Left lung (tissue), 10 donors: ENCODE results near the gene HIF3A. TPM values are rescaled to one million over a fixed set of nuclear protein-coding genes. Genes with fewer than 3 reads are reported as not detected.

Experiments used
- ATAC-seq: fragments of 200-7000 bp; cut with Tn5 transposase; one replicate; pipeline ENCODE4 v1.9.1; 2020; ENCODE audit warnings: moderate library complexity
- DNase-seq, 4 donors: peaks; one replicate each; pipeline ENCODE4 v3.0.0-alpha.2; 2013 to 2020
- H3K27ac ChIP-seq, 2 donors: fragments of 200-600 bp; sonication (generic) in 1 of 2; one replicate each; pipeline versions ENCODE4 v1.5.0 to v1.8.0; 2020 to 2021
- H3K27me3 ChIP-seq, 2 donors: fragments of 200-600 bp; sonication (generic) in 1 of 2; one replicate each; pipeline versions ENCODE4 v1.5.0 to v1.8.0; 2020 to 2021
- H3K36me3 ChIP-seq, 2 donors: fragments of 200-600 bp; sonication (generic) in 1 of 2; one replicate each; pipeline versions ENCODE4 v1.5.0 to v1.8.0; 2020 to 2021
- H3K4me1 ChIP-seq, 2 donors: fragments of 200-600 bp; one replicate each; pipeline ENCODE4 v1.8.0; 2021
- H3K4me3 ChIP-seq, 2 donors: fragments of 200-600 bp; sonication (generic) in 1 of 2; one replicate each; pipeline versions ENCODE4 v1.5.0 to v1.8.0; 2020 to 2021; ENCODE audit warnings: mild to moderate bottlenecking in 1 of 2
- H3K9me3 ChIP-seq, 2 donors: fragments of 200-600 bp; sonication (generic) in 1 of 2; one replicate each; pipeline versions ENCODE4 v1.5.0 to v1.8.0; 2020 to 2021
- CTCF ChIP-seq, 2 donors: fragments of 200-600 bp; sonication (generic) in 1 of 2; IDR thresholded peaks; one replicate each; pipeline versions ENCODE4 v1.5.0 to v1.8.0; 2021; ENCODE audit warnings: antibody characterized with exemption in 2 of 2
- intact Hi-C, 2 donors: fragments of 100-400 bp; cut with DNase I; formaldehyde crosslinking; loops; one replicate each; pipeline versions ENCODE4 v1.11.2 to v1.14.2; 2022
- polyA plus RNA-seq, 6 donors: library from polyadenylated mRNA; unstranded; fragments of 120-200 nt; gene quantifications; one replicate each; pipeline ENCODE4 v1.2.1, GENCODE V29; 2013; ENCODE audit not compliant: insufficient read length in 6 of 6
- total RNA-seq, 2 donors: library from RNA; stranded (reverse); fragmentation: NEBNext Ultra II Directional; extraction: Animal tissue kit (Norgen Biotek cat#: 25700); gene quantifications; one replicate each; pipeline ENCODE4 v1.2.1, GENCODE V29; 2021
- donor health status: DM: no; HTN: yes; CAD: no.
- donor health status: DM: no; HTN: no; CAD: no.

Gene HIF3A
- total and polyA plus RNA-seq, 8 donors: 15.9 to 218 (median 173) TPM

GRCh38 chr19:46298479-46299003, 1.7 kb downstream of the HIF3A start:
- ATAC-seq (no peak), DNase-seq (no peak)
- H3K27me3 ChIP-seq: peaks cover 0 to 34% of the 10 kb centered on the region in 2 donors
- H3K9me3 ChIP-seq: no peaks in the 10 kb centered on the region
- TF ChIP-seq CTCF (IDR thresholded peaks at IDR 0.05): no peak
- intact Hi-C loops: no loop called here
- H3K4me1 ChIP-seq: peaks cover 32 to 65% of the 10 kb centered on the region in 2 donors
- H3K27ac ChIP-seq: peak overlapping the region; percentile 83 to 87
- peak overlapping the region; percentile 19 to 47 for H3K4me3 ChIP-seq
- peaks cover 0 to 3% of the 10 kb centered on the region in 2 donors for H3K36me3 ChIP-seq

GRCh38 chr19:46299004-46299509, 2.2 kb downstream of the HIF3A start:
- ATAC-seq (peak; percentile 79), DNase-seq (peak; percentile 92 to 98 (median 95))
- peaks cover 0 to 34% of the 10 kb centered on the region in 2 donors for H3K27me3 ChIP-seq
- peak overlapping the region; percentile 19 to 47 for H3K4me3 ChIP-seq
- intact Hi-C loops: no loop called here
- no peaks in the 10 kb centered on the region for H3K9me3 ChIP-seq
- peak overlapping the region; percentile 83 to 87 for H3K27ac ChIP-seq
- H3K4me1 ChIP-seq: peaks cover 32 to 68% of the 10 kb centered on the region in 2 donors
- peaks cover 0 to 8% of the 10 kb centered on the region in 2 donors for H3K36me3 ChIP-seq
- no peak for TF ChIP-seq CTCF (IDR thresholded peaks at IDR 0.05)

GRCh38 chr19:46299695-46300094, 2.9 kb downstream of the HIF3A start:
- H3K27ac ChIP-seq: peak overlapping the region; percentile 83 to 87
- peak overlapping the region in 1 of 2 donors; percentile 47 for H3K4me3 ChIP-seq
- H3K9me3 ChIP-seq: no peaks in the 10 kb centered on the region
- DNase-seq (no peak), ATAC-seq (no peak)
- peaks cover 32 to 68% of the 10 kb centered on the region in 2 donors for H3K4me1 ChIP-seq
- intact Hi-C loops: no loop called here
- peaks cover 0 to 9% of the 10 kb centered on the region in 2 donors for H3K36me3 ChIP-seq
- H3K27me3 ChIP-seq: peaks cover 0 to 34% of the 10 kb centered on the region in 2 donors
- no peak for TF ChIP-seq CTCF (IDR thresholded peaks at IDR 0.05)

GRCh38 chr19:46303322-46303690, 6.5 kb downstream of the HIF3A start:
- no peak for ATAC-seq
- DNase-seq: peak in 1 of 4 donors; percentile 51
- Histone ChIP-seq H3K36me3 (peaks cover 0 to 32% of the 10 kb centered on the region in 2 donors), H3K4me1 (peaks cover 27 to 50% of the 10 kb centered on the region in 2 donors), H3K4me3 (peak overlapping the region in 1 of 2 donors; percentile 16), H3K27me3 (peaks cover 0 to 13% of the 10 kb centered on the region in 2 donors), H3K27ac (peak overlapping the region; percentile 42 to 68), H3K9me3 (peaks cover 0 to 13% of the 10 kb centered on the region in 2 donors)
- intact Hi-C loops: no loop called here
- no peak for TF ChIP-seq CTCF (IDR thresholded peaks at IDR 0.05)

- peak; percentile 71 for ATAC-seq
Measured at GRCh38 chr19:46303691-46304397, 7.0 kb downstream of the HIF3A start.

More at GRCh38 chr19:46303691-46304397, 7.0 kb downstream of the HIF3A start:
- Histone ChIP-seq H3K36me3 (peaks cover 0 to 37% of the 10 kb centered on the region in 2 donors), H3K27me3 (peaks cover 0 to 8% of the 10 kb centered on the region in 2 donors), H3K4me3 (peak overlapping the region in 1 of 2 donors; percentile 16), H3K9me3 (peaks cover 0 to 13% of the 10 kb centered on the region in 2 donors), H3K4me1 (peaks cover 22 to 45% of the 10 kb centered on the region in 2 donors), H3K27ac (peak overlapping the region; percentile 42 to 68)
- peak in 3 of 4 donors; percentile 77 to 89 (median 79) for DNase-seq
- intact Hi-C loops: no loop called here
- no peak for TF ChIP-seq CTCF (IDR thresholded peaks at IDR 0.05)
